ENCODE measurements around the gene LAD1.
A peak's percentile ranks its signal among the peaks of the same experiment; 100 is the strongest.

The LAD1 gene

GRCh38 chr1:201362906-201363305 is 36.2 kb downstream of the LAD1 start:
- ChIA-PET POLR2A (interaction anchor here (0.9 kb wide), 1 partner anchor 19 kb away, joined by 3 read pairs; no protein-coding TSS in a partner anchor), CTCF (interaction anchor here (0.9 to 11.7 kb wide), 22 partner anchors 8 to 277 kb away, joined by 3 to 349 read pairs (median 10); partner anchors contain the start of genes PKP1 and TNNT2)
- TF ChIP-seq, protein P1, sequence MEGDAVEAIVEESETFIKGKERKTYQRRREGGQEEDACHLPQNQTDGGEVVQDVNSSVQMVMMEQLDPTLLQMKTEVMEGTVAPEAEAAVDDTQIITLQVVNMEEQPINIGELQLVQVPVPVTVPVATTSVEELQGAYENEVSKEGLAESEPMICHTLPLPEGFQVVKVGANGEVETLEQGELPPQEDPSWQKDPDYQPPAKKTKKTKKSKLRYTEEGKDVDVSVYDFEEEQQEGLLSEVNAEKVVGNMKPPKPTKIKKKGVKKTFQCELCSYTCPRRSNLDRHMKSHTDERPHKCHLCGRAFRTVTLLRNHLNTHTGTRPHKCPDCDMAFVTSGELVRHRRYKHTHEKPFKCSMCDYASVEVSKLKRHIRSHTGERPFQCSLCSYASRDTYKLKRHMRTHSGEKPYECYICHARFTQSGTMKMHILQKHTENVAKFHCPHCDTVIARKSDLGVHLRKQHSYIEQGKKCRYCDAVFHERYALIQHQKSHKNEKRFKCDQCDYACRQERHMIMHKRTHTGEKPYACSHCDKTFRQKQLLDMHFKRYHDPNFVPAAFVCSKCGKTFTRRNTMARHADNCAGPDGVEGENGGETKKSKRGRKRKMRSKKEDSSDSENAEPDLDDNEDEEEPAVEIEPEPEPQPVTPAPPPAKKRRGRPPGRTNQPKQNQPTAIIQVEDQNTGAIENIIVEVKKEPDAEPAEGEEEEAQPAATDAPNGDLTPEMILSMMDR (IDR thresholded peaks at IDR 0.05; ENCODE audit: insufficient read depth, low read length, missing control alignments) = no peak
- DNase-seq (ENCODE audit: low read depth, low spot score) = no peak
- no peak overlapping the region for H3K4me3 ChIP-seq (ENCODE audit: low read depth, low read length)

DNA sequence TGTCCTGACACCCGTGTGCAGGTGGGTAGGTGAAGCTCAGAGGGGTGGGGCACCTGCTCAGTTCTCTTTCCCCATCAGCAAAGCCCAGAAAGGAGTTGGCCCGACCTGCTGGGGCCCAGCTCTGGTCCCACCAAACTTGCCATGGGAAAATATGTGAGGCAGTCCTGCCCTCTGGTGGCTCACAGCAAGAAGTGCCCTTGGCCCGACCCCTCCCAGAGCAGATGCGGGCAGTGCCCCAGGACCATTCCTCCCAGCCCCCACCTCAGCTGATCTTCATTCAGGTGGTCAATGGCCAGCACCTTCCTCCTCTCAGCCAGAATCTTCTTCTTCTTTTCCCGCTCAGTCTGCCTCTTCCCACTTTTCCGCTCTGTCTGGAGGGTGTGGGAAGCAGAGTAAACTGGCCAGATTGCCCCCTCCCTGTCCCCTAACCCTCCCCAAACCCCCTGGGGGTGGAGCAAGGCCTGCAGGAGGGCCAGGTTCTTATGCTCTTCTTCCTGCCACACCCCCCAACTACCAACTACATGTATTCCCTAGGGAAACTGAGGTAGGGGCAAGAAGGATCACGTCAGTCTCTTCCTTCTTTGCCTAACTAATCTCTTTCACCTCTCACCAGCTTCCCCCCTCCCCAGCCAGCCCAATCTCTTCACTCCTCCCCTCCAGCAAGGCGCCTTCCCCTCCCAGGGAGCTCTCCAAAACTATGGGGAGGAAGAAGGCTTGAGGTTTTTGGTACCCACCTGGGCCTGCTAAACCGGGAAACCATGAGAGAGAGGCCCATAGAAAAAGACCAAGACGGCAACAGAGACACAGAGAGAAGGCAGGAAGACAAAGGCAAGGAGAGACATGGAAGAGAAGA is 37.2 kb downstream of the LAD1 start:
- POLR2A ChIA-PET = interaction anchor here (0.9 kb wide), 1 partner anchor 20 kb away, joined by 3 read pairs; no protein-coding TSS in a partner anchor
- CTCF ChIA-PET = interaction anchor here (0.6 to 11.7 kb wide), 41 partner anchors 7 to 281 kb away, joined by 3 to 349 read pairs (median 7); partner anchors contain the start of genes PKP1 and TNNT2
- no peak overlapping the region for H3K4me3 ChIP-seq (ENCODE audit: low read depth, low read length)
- TF ChIP-seq, protein P1 (IDR thresholded peaks at IDR 0.05; ENCODE audit: insufficient read depth, low read length, missing control alignments) = peak; percentile 88
- DNase-seq (ENCODE audit: low read depth, low spot score) = no peak

GRCh38 chr1:201360901-201361651 is 38.0 kb downstream of the LAD1 start:
- ChIA-PET CTCF (interaction anchor here (0.6 to 11.7 kb wide), 34 partner anchors 8 to 280 kb away, joined by 3 to 349 read pairs (median 8); partner anchors contain the start of genes PKP1 and TNNT2), POLR2A (no interaction called here)
- H3K4me3 ChIP-seq (ENCODE audit: low read depth, low read length) = no peak overlapping the region
- DNase-seq (ENCODE audit: low read depth, low spot score) = no peak
- TF ChIP-seq, protein P1 (IDR thresholded peaks at IDR 0.05; ENCODE audit: insufficient read depth, low read length, missing control alignments) = no peak

GRCh38 chr1:201360486-201360885 is 38.6 kb downstream of the LAD1 start:
- no peak overlapping the region for H3K4me3 ChIP-seq (ENCODE audit: low read depth, low read length)
- no peak for DNase-seq (ENCODE audit: low read depth, low spot score)
- ChIA-PET POLR2A (no interaction called here), CTCF (interaction anchor here (1.1 to 11.7 kb wide), 28 partner anchors 11 to 279 kb away, joined by 3 to 349 read pairs (median 8); partner anchors contain the start of genes PKP1 and TNNT2)
- TF ChIP-seq, protein P1 (IDR thresholded peaks at IDR 0.05; ENCODE audit: insufficient read depth, low read length, missing control alignments) = no peak

- TF ChIP-seq, protein P1 (IDR thresholded peaks at IDR 0.05; ENCODE audit: insufficient read depth, low read length, missing control alignments) = no peak
- no peak for DNase-seq (ENCODE audit: low read depth, low spot score)
- ChIA-PET POLR2A (no interaction called here), CTCF (interaction anchor here (0.6 to 11.7 kb wide), 16 partner anchors 13 to 116 kb away, joined by 3 to 349 read pairs (median 6); partner anchors contain the start of gene TNNT2)
- no peak overlapping the region for H3K4me3 ChIP-seq (ENCODE audit: low read depth, low read length)
Observed at GRCh38 chr1:201359873-201360210, 39.3 kb downstream of the LAD1 start.
